CD4-positive, alpha-beta T cell (primary cell): ENCODE data around the gene WWOX. TPM values are rescaled to one million over a fixed set of nuclear protein-coding genes. Genes with fewer than 3 reads are reported as not detected.

Experiments
- ATAC-seq: fragments of 200-7000 bp; cut with Tn5 transposase; one replicate; pipeline ENCODE4 v1.10.0; 2022; ENCODE audit warnings: mild to moderate bottlenecking; ENCODE audit not compliant: poor library complexity
- CTCF ChIA-PET: fragments of 350-600 bp; sonication (Branson Sonifier 250); formaldehyde crosslinking; loops from one replicate; lab custom pipeline; 2021; ENCODE audit warnings: antibody characterized with exemption, inconsistent platforms; lab: Charles Lee
- POLR2A ChIA-PET: fragments of 350-600 bp; sonication (Branson Sonifier 250); formaldehyde crosslinking; loops from one replicate; lab custom pipeline; 2021; ENCODE audit warnings: antibody characterized with exemption, inconsistent platforms; lab: Charles Lee
- DNase-seq, 14 experiments: peaks; one replicate each; pipeline ENCODE4 v3.0.0-alpha.2; 2013 to 2020; ENCODE audit warnings: mixed read lengths in 2 of 14
- H3K27ac ChIP-seq, 2 donors: one replicate each; pipeline versions ENCODE4 v1.5.1 to v1.7.0; 2013; ENCODE audit warnings: low read length in 2 of 2, low read depth in 1 of 2, mild to moderate bottlenecking in 1 of 2
- H3K27me3 ChIP-seq, 2 experiments: 1 replicate in 1 of 2; 2 replicates in 1 of 2; pipeline versions ENCODE4 v1.6.1 to v1.7.0; 2013; ENCODE audit warnings: low read length in 2 of 2, control low read depth in 1 of 2, mild to moderate bottlenecking in 1 of 2, moderate library complexity in 1 of 2; ENCODE audit not compliant: insufficient read depth in 2 of 2, control insufficient read depth in 1 of 2
- H3K36me3 ChIP-seq: one replicate; pipeline ENCODE4 v1.6.1; 2013; ENCODE audit warnings: low read length, control low read depth; ENCODE audit not compliant: insufficient read depth
- H3K4me1 ChIP-seq: one replicate; pipeline ENCODE4 v1.6.1; 2013; ENCODE audit warnings: low read length, control low read depth; ENCODE audit not compliant: insufficient read depth
- H3K4me3 ChIP-seq: one replicate; pipeline ENCODE4 v1.5.1; 2013; ENCODE audit warnings: mild to moderate bottlenecking, low read length, moderate library complexity
- H3K9me3 ChIP-seq, 2 experiments: 1 replicate in 1 of 2; 2 replicates in 1 of 2; pipeline versions ENCODE4 v1.6.1 to v1.7.0; 2013; ENCODE audit warnings: low read length in 2 of 2, mild to moderate bottlenecking in 2 of 2, control low read depth in 1 of 2, moderate library complexity in 1 of 2; ENCODE audit not compliant: control insufficient read depth in 1 of 2, insufficient read depth in 1 of 2
- H3K27ac Mint-ChIP-seq: one replicate; pipeline ENCODE4 v1.8.0; 2020; ENCODE audit warnings: mixed read lengths
- H3K27me3 Mint-ChIP-seq: one replicate; pipeline ENCODE4 v1.8.0; 2021; ENCODE audit warnings: mixed read lengths
- H3K36me3 Mint-ChIP-seq: one replicate; pipeline ENCODE4 v1.8.0; 2021; ENCODE audit warnings: low read depth, mixed read lengths
- H3K4me1 Mint-ChIP-seq: one replicate; pipeline ENCODE4 v1.8.0; 2021; ENCODE audit warnings: low read depth, mixed read lengths
- H3K4me3 Mint-ChIP-seq: one replicate; pipeline ENCODE4 v1.8.0; 2020; ENCODE audit warnings: mild to moderate bottlenecking, mixed read lengths
- H3K9me3 Mint-ChIP-seq: one replicate; pipeline ENCODE4 v1.8.0; 2020; ENCODE audit warnings: mixed read lengths
- CTCF ChIP-seq: fragments of 200-600 bp; IDR thresholded peaks from one replicate; pipeline ENCODE4 v1.8.0; 2022; ENCODE audit warnings: antibody characterized with exemption, mild to moderate bottlenecking
- intact Hi-C, 2 experiments: fragments of 100-400 bp; cut with DNase I in 1 of 2; cut with micrococcal nuclease in 1 of 2; formaldehyde crosslinking; loops; one replicate each; pipeline versions ENCODE4 v1.15.1 to v1.9.0; 2023 to 2025; cut with DNase I, micrococcal nuclease
- total RNA-seq, 174 experiments: library from RNA in 2 of 174; stranded (reverse) in 2 of 174; gene quantifications; one replicate each; pipeline ENCODE4 v1.2.3 and lab custom pipeline; 2021 to 2026

Gene WWOX
- total RNA-seq, 2 experiments from 2014 or later: 19.3 to 21.7 TPM

GRCh38 chr16:78251115-78251514, 151.7 kb downstream of the WWOX start:
- no peaks in the 10 kb centered on the region for H3K27me3 ChIP-seq
- Mint-ChIP-seq H3K36me3 (no peaks in the 10 kb centered on the region), H3K27me3 (no peaks in the 10 kb centered on the region), H3K27ac (no peak overlapping the region), H3K9me3 (no peaks in the 10 kb centered on the region), H3K4me3 (no peak overlapping the region), H3K4me1 (no peaks in the 10 kb centered on the region)
- CTCF ChIA-PET: no interaction called here
- no peaks in the 10 kb centered on the region for H3K36me3 ChIP-seq
- intact Hi-C loops: no loop called here
- DNase-seq: no peak
- TF ChIP-seq CTCF: no peak
- ATAC-seq: no peak
- no peak overlapping the region for H3K4me3 ChIP-seq
- no peaks in the 10 kb centered on the region for H3K9me3 ChIP-seq
- POLR2A ChIA-PET: no interaction called here
- no peak overlapping the region for H3K27ac ChIP-seq
- no peaks in the 10 kb centered on the region for H3K4me1 ChIP-seq

GRCh38 chr16:78252757-78253156, 153.3 kb downstream of the WWOX start:
- Histone ChIP-seq H3K36me3 (no peaks in the 10 kb centered on the region), H3K27me3 (no peaks in the 10 kb centered on the region), H3K4me1 (no peaks in the 10 kb centered on the region), H3K9me3 (no peaks in the 10 kb centered on the region), H3K27ac (no peak overlapping the region), H3K4me3 (no peak overlapping the region)
- Mint-ChIP-seq H3K4me3 (no peak overlapping the region), H3K27ac (no peak overlapping the region), H3K27me3 (no peaks in the 10 kb centered on the region), H3K4me1 (no peaks in the 10 kb centered on the region), H3K9me3 (no peaks in the 10 kb centered on the region), H3K36me3 (no peaks in the 10 kb centered on the region)
- DNase-seq (no peak), ATAC-seq (no peak)
- POLR2A ChIA-PET: no interaction called here
- no peak for TF ChIP-seq CTCF
- CTCF ChIA-PET: interaction anchor here (0.6 kb wide), 1 partner anchor 24 kb away, joined by 3 read pairs; no protein-coding TSS in a partner anchor
- intact Hi-C loops: no loop called here

GRCh38 chr16:78254841-78255240, 155.4 kb downstream of the WWOX start:
- no peak overlapping the region for H3K27ac Mint-ChIP-seq
- no peak for TF ChIP-seq CTCF

More at GRCh38 chr16:78254841-78255240, 155.4 kb downstream of the WWOX start:
- Mint-ChIP-seq H3K4me1 (no peaks in the 10 kb centered on the region), H3K27me3 (no peaks in the 10 kb centered on the region), H3K9me3 (no peaks in the 10 kb centered on the region), H3K4me3 (no peak overlapping the region), H3K36me3 (no peaks in the 10 kb centered on the region)
- ChIA-PET POLR2A (no interaction called here), CTCF (interaction anchor here (1.2 kb wide), 1 partner anchor 11 kb away, joined by 3 read pairs; no protein-coding TSS in a partner anchor)
- Histone ChIP-seq H3K27me3 (no peaks in the 10 kb centered on the region), H3K9me3 (no peaks in the 10 kb centered on the region), H3K36me3 (no peaks in the 10 kb centered on the region), H3K4me3 (no peak overlapping the region), H3K4me1 (no peaks in the 10 kb centered on the region), H3K27ac (no peak overlapping the region)
- intact Hi-C loops: no loop called here
- ATAC-seq (no peak), DNase-seq (no peak)
